Peyer's patch (tissue), 4 donors: Measurements from ENCODE around the gene MAB21L2. TPM values are rescaled to one million over a fixed set of nuclear protein-coding genes. Genes with fewer than 3 reads are reported as not detected.

Source experiments
- DNase-seq, 3 donors: peaks; one replicate each; pipeline ENCODE4 v3.0.0-alpha.2; 2017 to 2019
- H3K27ac ChIP-seq, 4 donors: fragments of 200-600 bp; sonication (generic); one replicate each; pipeline ENCODE4 v1.5.1; 2016 to 2019
- H3K27me3 ChIP-seq, 2 donors: fragments of 200-600 bp; sonication (generic); one replicate each; pipeline ENCODE4 v1.5.1; 2019
- H3K36me3 ChIP-seq, 3 donors: fragments of 200-600 bp; sonication (generic); one replicate each; pipeline ENCODE4 v1.5.1; 2016 to 2019
- H3K4me1 ChIP-seq, 4 donors: fragments of 200-600 bp; sonication (generic); one replicate each; pipeline ENCODE4 v1.5.1; 2016 to 2019
- H3K4me3 ChIP-seq, 4 donors: fragments of 200-600 bp; sonication (generic); 1 replicate in 3 of 4; 2 replicates in 1 of 4; pipeline ENCODE4 v1.5.1; 2016 to 2019; ENCODE audit warnings: mild to moderate bottlenecking in 1 of 4
- H3K9me3 ChIP-seq, 4 donors: fragments of 200-600 bp; sonication (generic); one replicate each; pipeline ENCODE4 v1.5.1; 2016 to 2019; ENCODE audit warnings: mild to moderate bottlenecking in 1 of 4
- CTCF ChIP-seq, 6 experiments: fragments of 450-650 bp in 4 of 6; fragments of 200-600 bp in 2 of 6; sonication (generic) in 1 of 6; IDR thresholded peaks; one replicate each; pipeline ENCODE4 v1.5.1; 2017 to 2019; ENCODE audit warnings: antibody characterized with exemption in 6 of 6, mild to moderate bottlenecking in 3 of 6, moderate library complexity in 1 of 6
- POLR2A ChIP-seq, 2 donors: fragments of 450-650 bp; IDR thresholded peaks; one replicate each; pipeline ENCODE4 v1.5.1; 2017; ENCODE audit warnings: antibody characterized with exemption in 2 of 2, mild to moderate bottlenecking in 2 of 2, moderate library complexity in 2 of 2
- total RNA-seq, 4 donors: library from RNA; depleted of rRNA; stranded (reverse); fragments of >200 nt; gene quantifications; one replicate each; pipeline ENCODE4 v1.1.0, GENCODE V29; 2016

MAB21L2 gene
- total RNA-seq, 4 donors from 2014 or later, result 3.9 to 55.3 (median 18.7) TPM

- TF ChIP-seq CTCF (IDR thresholded peaks at IDR 0.05) (no peak), POLR2A (IDR thresholded peaks at IDR 0.05) (peak; percentile 7 to 20)
- DNase-seq, result peak in 2 of 3 donors; percentile 46 to 77
- H3K4me3 ChIP-seq, result peak overlapping the region; percentile 28 to 47 (median 39)
- H3K9me3 ChIP-seq, result no peaks in the 10 kb centered on the region
- H3K27ac ChIP-seq, result peak overlapping the region; percentile 61 to 87 (median 74)
- H3K27me3 ChIP-seq, result no peaks in the 10 kb centered on the region
- H3K4me1 ChIP-seq, result no peaks in the 10 kb centered on the region
- peaks cover 0 to 16% (median 0%) of the 10 kb centered on the region in 3 donors for H3K36me3 ChIP-seq
Measured at GRCh38 chr4:150581641-150582051, 305 bp upstream of the MAB21L2 start.

- no peaks in the 10 kb centered on the region for H3K4me1 ChIP-seq
- peak in 1 of 3 donors; percentile 47 for DNase-seq
- H3K9me3 ChIP-seq, result no peaks in the 10 kb centered on the region
- no peaks in the 10 kb centered on the region for H3K27me3 ChIP-seq
- peak overlapping the region; percentile 61 to 87 (median 74) for H3K27ac ChIP-seq
- H3K36me3 ChIP-seq, result peaks cover 0 to 16% (median 0%) of the 10 kb centered on the region in 3 donors
- TF ChIP-seq CTCF (IDR thresholded peaks at IDR 0.05), result no peak
- no peak for TF ChIP-seq POLR2A (IDR thresholded peaks at IDR 0.05)
- peak overlapping the region; percentile 32 to 47 (median 41) for H3K4me3 ChIP-seq
Measured at GRCh38 chr4:150582873-150583286, 929 bp downstream of the MAB21L2 start.

- Histone ChIP-seq H3K4me3 (peak overlapping the region; percentile 32 to 47 (median 41)), H3K9me3 (no peaks in the 10 kb centered on the region), H3K36me3 (peaks cover 0 to 16% (median 0%) of the 10 kb centered on the region in 3 donors), H3K4me1 (no peaks in the 10 kb centered on the region), H3K27ac (peak overlapping the region; percentile 61 to 87 (median 74)), H3K27me3 (no peaks in the 10 kb centered on the region)
- DNase-seq, result peak in 2 of 3 donors; percentile 43 to 48
- TF ChIP-seq POLR2A (IDR thresholded peaks at IDR 0.05), result no peak
- TF ChIP-seq CTCF (IDR thresholded peaks at IDR 0.05), result no peak
Measured at GRCh38 chr4:150583287-150584110, 1.5 kb downstream of the MAB21L2 start.

DNA sequence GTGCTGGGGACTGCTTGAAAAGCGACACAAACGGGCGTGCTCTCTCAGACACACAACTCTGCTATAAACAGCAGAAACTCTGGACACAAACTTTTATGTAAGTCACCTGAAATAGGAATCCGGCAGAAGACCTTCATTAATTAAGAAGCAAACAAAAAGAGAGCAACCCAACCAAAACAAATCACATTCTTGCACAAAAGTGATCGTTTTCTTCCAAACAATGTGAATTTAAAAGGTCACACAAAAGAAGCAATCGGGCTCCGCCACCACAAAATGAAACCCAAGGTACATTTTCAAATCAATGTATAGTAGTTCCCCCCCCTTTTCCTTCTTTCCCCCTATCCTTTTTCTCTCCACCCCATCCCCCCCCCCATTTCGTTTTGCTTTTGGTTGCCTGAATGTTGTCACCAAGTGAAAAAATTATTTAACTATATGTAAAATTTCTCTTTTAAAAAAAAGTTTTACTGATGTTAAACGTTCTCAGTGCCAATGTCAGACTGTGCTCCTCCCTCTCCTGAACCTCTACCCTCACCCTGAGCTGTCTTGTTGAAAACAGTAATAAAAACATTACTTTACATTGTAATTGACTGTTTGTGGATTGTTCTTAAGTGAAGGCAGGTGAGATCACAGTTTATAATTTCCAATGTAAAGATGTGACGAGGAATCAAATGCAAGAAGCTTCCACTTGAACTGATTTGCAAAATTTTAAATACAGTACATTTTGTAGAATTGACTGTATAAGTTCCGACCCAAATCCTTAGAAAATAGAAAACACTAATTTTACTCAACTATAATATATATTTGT lies 2.4 kb downstream of the MAB21L2 start:
- Histone ChIP-seq H3K4me3 (peak overlapping the region; percentile 32 to 47 (median 41)), H3K4me1 (no peaks in the 10 kb centered on the region), H3K36me3 (peaks cover 0 to 19% (median 0%) of the 10 kb centered on the region in 3 donors), H3K27ac (peak overlapping the region; percentile 61 to 87 (median 74)), H3K9me3 (no peaks in the 10 kb centered on the region), H3K27me3 (no peaks in the 10 kb centered on the region)
- DNase-seq, result no peak
- no peak for TF ChIP-seq CTCF (IDR thresholded peaks at IDR 0.05)
- no peak for TF ChIP-seq POLR2A (IDR thresholded peaks at IDR 0.05)

DNA sequence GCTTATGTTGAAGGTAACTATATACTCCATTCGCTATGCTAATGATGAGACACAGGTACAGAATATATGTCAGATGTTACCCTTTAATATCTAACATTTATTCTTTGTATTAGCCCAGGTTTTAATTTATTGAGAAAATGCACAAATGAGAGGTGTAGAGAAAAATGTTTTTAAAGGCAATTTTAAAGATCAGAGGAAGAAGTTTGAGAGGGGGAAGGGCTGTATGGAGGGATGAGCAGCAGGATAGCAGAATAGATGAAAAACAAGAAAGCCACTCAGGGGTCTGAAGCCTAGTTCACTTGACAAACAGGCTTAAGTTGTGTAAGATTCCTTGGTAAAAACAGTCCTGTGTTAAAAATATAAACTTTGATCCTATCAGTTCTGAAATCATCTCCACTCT lies 3.7 kb downstream of the MAB21L2 start:
- H3K27ac ChIP-seq, result peak overlapping the region in 1 of 4 donors; percentile 86
- H3K9me3 ChIP-seq, result no peaks in the 10 kb centered on the region
- TF ChIP-seq POLR2A (IDR thresholded peaks at IDR 0.05) (no peak), CTCF (IDR thresholded peaks at IDR 0.05) (no peak)
- peak overlapping the region in 2 of 4 donors; percentile 20 to 46 for H3K4me3 ChIP-seq
- peaks cover 0 to 22% (median 0%) of the 10 kb centered on the region in 3 donors for H3K36me3 ChIP-seq
- no peak for DNase-seq
- no peaks in the 10 kb centered on the region for H3K4me1 ChIP-seq
- no peaks in the 10 kb centered on the region for H3K27me3 ChIP-seq
